KMS-11 (cell line): ENCODE results near the gene CDK2AP2.
"Not testable (repeated sequence)": the region's sequence is repeated elsewhere in the genome, so short reads cannot be mapped to it uniquely, and the experiment has no call there.

Source experiments
- H2AFZ ChIP-seq: fragments of 200-600 bp; sonication (generic); 2 replicates; pipeline ENCODE4 v1.6.1; 2016; ENCODE audit warnings: antibody characterized with exemption, mixed run types, low read depth
- H3K27ac ChIP-seq: fragments of 200-600 bp; sonication (generic); 2 replicates; pipeline ENCODE4 v1.6.1; 2016; ENCODE audit warnings: mild to moderate bottlenecking, mixed run types
- H3K27me3 ChIP-seq: fragments of 200-600 bp; sonication (generic); 2 replicates; pipeline ENCODE4 v1.6.1; 2017; ENCODE audit warnings: mild to moderate bottlenecking, low read depth, mixed run types, moderate library complexity; ENCODE audit not compliant: insufficient read depth
- H3K36me3 ChIP-seq: fragments of 200-600 bp; sonication (generic); 2 replicates; pipeline ENCODE4 v1.6.1; 2017; ENCODE audit warnings: mild to moderate bottlenecking, mixed run types; ENCODE audit not compliant: insufficient read depth
- H3K4me1 ChIP-seq: fragments of 200-600 bp; sonication (generic); 2 replicates; pipeline ENCODE4 v1.6.1; 2016; ENCODE audit warnings: mild to moderate bottlenecking, low read depth, mixed run types; ENCODE audit not compliant: poor library complexity, severe bottlenecking
- H3K4me2 ChIP-seq: fragments of 200-600 bp; sonication (generic); 2 replicates; pipeline ENCODE4 v1.7.0; 2016; ENCODE audit warnings: mild to moderate bottlenecking, mixed run types
- H3K4me3 ChIP-seq: fragments of 200-600 bp; sonication (generic); IDR thresholded peaks from 2 replicates; pipeline ENCODE4 v1.6.1; 2017; ENCODE audit warnings: low read depth, low read length, mixed read lengths; ENCODE audit not compliant: insufficient read depth
- H3K79me2 ChIP-seq: fragments of 200-600 bp; sonication (generic); 2 replicates; pipeline ENCODE4 v1.6.1; 2016; ENCODE audit warnings: low read depth, mixed run types; ENCODE audit not compliant: insufficient read depth
- H3K9ac ChIP-seq: fragments of 200-600 bp; sonication (generic); 2 replicates; pipeline ENCODE4 v1.6.1; 2016; ENCODE audit warnings: mild to moderate bottlenecking, mixed run types
- H4K20me1 ChIP-seq: fragments of 200-600 bp; sonication (generic); 2 replicates; pipeline ENCODE4 v1.6.1; 2016; ENCODE audit warnings: mild to moderate bottlenecking, mixed run types; ENCODE audit not compliant: insufficient read depth
- CTCF ChIP-seq: fragments of 200-600 bp; sonication (generic); conservative IDR thresholded peaks from 2 replicates; pipeline ENCODE4 v1.6.1; 2017; ENCODE audit warnings: low read depth, mild to moderate bottlenecking, antibody characterized with exemption, low read length, moderate library complexity, mixed read lengths

The CDK2AP2 gene

GRCh38 chr11:67507864-67508485, at the start of gene CDK2AP2:
Gene CDK2AP2, minus strand, starts transcription at chr11:67508162. Its CDS starts 80 bp downstream, at chr11:67508082.
- no peaks in the 10 kb centered on the region for H3K36me3 ChIP-seq

GRCh38 chr11:67556244-67556643, 48.3 kb upstream of the CDK2AP2 start:
- no peak for TF ChIP-seq CTCF

More at GRCh38 chr11:67507864-67508485, at the start of gene CDK2AP2:
- peak within 1 kb of the TSS; percentile 83 for H3K27ac ChIP-seq
- no peak within 1 kb of the TSS for H3K4me3 ChIP-seq
- peak within 1 kb of the TSS; percentile 72 for H2AFZ ChIP-seq
- peak within 1 kb of the TSS; percentile 98 for H3K4me2 ChIP-seq
- peaks cover 28% of the 10 kb centered on the region for H3K27me3 ChIP-seq
- no peaks in the 10 kb centered on the region for H4K20me1 ChIP-seq
- peaks cover 31% of the 10 kb centered on the region for H3K4me1 ChIP-seq
- H3K9ac ChIP-seq, result peak within 1 kb of the TSS; percentile 82
- no peak for TF ChIP-seq CTCF
- peaks cover 7% of the 10 kb centered on the region; the same call in 1 of the 2 replicates for H3K79me2 ChIP-seq

GRCh38 chr11:67551697-67552096, 43.7 kb upstream of the CDK2AP2 start:
- not testable (repeated sequence) for H4K20me1 ChIP-seq, H3K79me2 ChIP-seq, H3K36me3 ChIP-seq, H3K4me2 ChIP-seq, H3K4me3 ChIP-seq, H3K27me3 ChIP-seq, H2AFZ ChIP-seq, H3K9ac ChIP-seq, H3K27ac ChIP-seq, H3K4me1 ChIP-seq

More at GRCh38 chr11:67556244-67556643, 48.3 kb upstream of the CDK2AP2 start:
- H3K36me3 ChIP-seq, result no peaks in the 10 kb centered on the region
- H3K4me1 ChIP-seq, result no peaks in the 10 kb centered on the region
- H3K4me3 ChIP-seq, result no peak overlapping the region
- no peaks in the 10 kb centered on the region for H3K79me2 ChIP-seq
- H2AFZ ChIP-seq, result no peak overlapping the region
- H3K9ac ChIP-seq, result no peak overlapping the region
- no peak overlapping the region for H3K27ac ChIP-seq
- H4K20me1 ChIP-seq, result no peaks in the 10 kb centered on the region
- H3K27me3 ChIP-seq, result no peaks in the 10 kb centered on the region
- no peak overlapping the region for H3K4me2 ChIP-seq

GRCh38 chr11:67551127-67551526, 43.2 kb upstream of the CDK2AP2 start:
- H3K4me1 ChIP-seq, result no peaks in the 10 kb centered on the region
- H3K79me2 ChIP-seq, result no peaks in the 10 kb centered on the region
- no peak overlapping the region for H3K4me3 ChIP-seq
- no peak overlapping the region for H3K27ac ChIP-seq
- no peak overlapping the region for H3K4me2 ChIP-seq
- H3K36me3 ChIP-seq, result no peaks in the 10 kb centered on the region
- no peak overlapping the region for H2AFZ ChIP-seq
- TF ChIP-seq CTCF, result no peak
- no peaks in the 10 kb centered on the region for H4K20me1 ChIP-seq
- no peak overlapping the region for H3K9ac ChIP-seq
- H3K27me3 ChIP-seq, result no peaks in the 10 kb centered on the region

- H3K79me2 ChIP-seq, result no peaks in the 10 kb centered on the region
- no peak for TF ChIP-seq CTCF
- H4K20me1 ChIP-seq, result no peaks in the 10 kb centered on the region
- H3K36me3 ChIP-seq, result no peaks in the 10 kb centered on the region
- no peaks in the 10 kb centered on the region for H3K4me1 ChIP-seq
- H3K9ac ChIP-seq, result no peak overlapping the region
- H2AFZ ChIP-seq, result no peak overlapping the region
- H3K27me3 ChIP-seq, result no peaks in the 10 kb centered on the region
- no peak overlapping the region for H3K4me2 ChIP-seq
- H3K27ac ChIP-seq, result no peak overlapping the region
- H3K4me3 ChIP-seq, result no peak overlapping the region
Measured at GRCh38 chr11:67548555-67549110, 40.7 kb upstream of the CDK2AP2 start.

- H3K4me3 ChIP-seq, H3K4me2 ChIP-seq, H3K27ac ChIP-seq, H3K4me1 ChIP-seq, H2AFZ ChIP-seq, H3K9ac ChIP-seq, H3K36me3 ChIP-seq, H3K27me3 ChIP-seq, H4K20me1 ChIP-seq, H3K79me2 ChIP-seq: not testable (repeated sequence)
Measured at GRCh38 chr11:67548112-67548511, 40.1 kb upstream of the CDK2AP2 start.
